Mammary epithelial cell (primary cell): Measurements from ENCODE around the gene CEBPE.

Experiments used
- CTCF ChIP-seq, 2 donors: IDR thresholded peaks in 1 of 2; conservative IDR thresholded peaks in 1 of 2; 2 replicates each; pipeline ENCODE4 v1.5.1; 2011 to 2012; ENCODE audit warnings: inconsistent platforms in 2 of 2, low read length in 2 of 2, mild to moderate bottlenecking in 2 of 2, control low read depth in 1 of 2, low read depth in 1 of 2; ENCODE audit not compliant: insufficient read depth in 1 of 2; ENCODE audit errors: extremely low read depth in 1 of 2
- EZH2 ChIP-seq: IDR thresholded peaks from 2 replicates; pipeline ENCODE4 v1.6.1; 2012; ENCODE audit warnings: low read length, inconsistent platforms, borderline replicate concordance

DNA sequence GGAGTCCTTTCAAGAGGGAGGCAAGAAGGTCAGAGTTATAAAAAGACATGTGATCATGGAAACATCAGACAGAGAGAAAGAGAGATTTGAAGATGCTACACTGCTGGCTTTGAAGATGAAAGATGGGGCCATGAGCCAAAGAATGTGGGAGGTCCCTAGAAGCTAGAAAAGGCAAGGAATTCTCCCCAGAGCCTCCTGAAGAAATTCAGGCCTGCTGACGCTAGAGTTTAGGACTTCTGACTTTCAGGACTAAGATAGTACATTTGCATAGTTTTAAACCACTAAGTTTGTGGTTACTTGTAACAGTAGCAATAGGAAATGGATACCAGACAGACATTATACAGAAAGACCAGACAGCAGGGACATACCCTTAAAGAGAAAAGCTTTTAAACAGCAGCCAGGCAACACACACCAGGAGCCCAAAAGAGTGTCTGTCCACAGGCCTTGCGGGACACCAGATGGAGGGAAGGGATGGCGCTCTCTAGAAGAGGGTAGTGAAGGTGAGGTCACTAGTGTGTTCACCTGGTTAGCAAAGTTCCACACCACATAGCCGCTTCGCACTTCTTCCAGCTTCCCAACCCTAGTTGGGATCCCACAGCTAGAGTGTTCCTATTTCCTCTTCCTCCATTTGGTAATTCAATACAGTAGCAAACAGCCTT, 29.7 kb upstream of the CEBPE start:
- TF ChIP-seq CTCF (conservative IDR thresholded peaks at IDR 0.05 in 1 of 2, IDR thresholded peaks at IDR 0.05 in 1 of 2; ENCODE audit: extremely low read depth in 1 of 2, insufficient read depth in 1 of 2, low read depth in 1 of 2, low read length in 2 of 2) (no peak), EZH2 (no peak)
